GM19468 (cell line): Measurements from ENCODE around the gene ZMYND8.
"Not testable (repeated sequence)": the region's sequence is repeated elsewhere in the genome, so short reads cannot be mapped to it uniquely, and the experiment has no call there.

ENCODE experiments used
- ATAC-seq: cut with Tn5 transposase; IDR thresholded peaks from one replicate; pipeline ENCODE4 v1.9.1; 2021; ENCODE audit warnings: mild to moderate bottlenecking, moderate library complexity, moderate number of reproducible peaks; ENCODE audit not compliant: unreplicated experiment; ENCODE audit errors: extremely low read depth

ZMYND8 gene

DNA sequence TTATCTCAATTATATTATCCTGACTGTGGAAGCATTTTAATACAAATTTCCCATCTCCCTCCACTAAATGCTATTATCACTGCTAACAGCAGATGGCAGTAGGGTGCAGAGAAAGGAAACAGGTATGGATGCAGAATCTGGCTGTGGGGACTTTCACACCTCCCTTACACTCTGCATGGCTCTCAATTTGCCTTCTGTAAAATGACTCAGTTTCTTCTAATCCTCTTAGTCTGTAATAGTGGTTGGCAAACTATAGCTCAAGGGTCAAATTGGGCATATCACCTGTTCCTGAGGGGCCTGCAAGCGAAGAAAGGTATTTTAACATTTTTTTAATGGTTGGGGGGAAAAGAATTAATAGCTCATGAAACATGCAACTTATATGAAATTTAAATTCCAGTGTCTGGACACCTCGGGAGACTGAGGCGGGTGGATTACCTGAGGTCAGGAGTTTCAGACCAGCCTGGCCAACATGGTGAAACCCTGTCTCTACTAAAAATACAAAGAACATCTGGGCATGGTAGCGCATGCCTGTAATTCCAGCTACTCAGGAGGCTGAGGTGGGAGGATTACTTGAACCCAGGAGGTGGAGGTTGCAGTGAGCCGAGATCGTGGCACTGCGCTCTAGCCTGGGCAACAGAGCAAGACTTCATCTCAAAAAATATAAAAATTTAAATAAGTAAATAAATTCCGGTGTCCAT is 83.5 kb downstream of the ZMYND8 start:
- no peak for ATAC-seq

GRCh38 chr20:47271046-47271615 is 85.4 kb downstream of the ZMYND8 start:
- no peak for ATAC-seq

DNA sequence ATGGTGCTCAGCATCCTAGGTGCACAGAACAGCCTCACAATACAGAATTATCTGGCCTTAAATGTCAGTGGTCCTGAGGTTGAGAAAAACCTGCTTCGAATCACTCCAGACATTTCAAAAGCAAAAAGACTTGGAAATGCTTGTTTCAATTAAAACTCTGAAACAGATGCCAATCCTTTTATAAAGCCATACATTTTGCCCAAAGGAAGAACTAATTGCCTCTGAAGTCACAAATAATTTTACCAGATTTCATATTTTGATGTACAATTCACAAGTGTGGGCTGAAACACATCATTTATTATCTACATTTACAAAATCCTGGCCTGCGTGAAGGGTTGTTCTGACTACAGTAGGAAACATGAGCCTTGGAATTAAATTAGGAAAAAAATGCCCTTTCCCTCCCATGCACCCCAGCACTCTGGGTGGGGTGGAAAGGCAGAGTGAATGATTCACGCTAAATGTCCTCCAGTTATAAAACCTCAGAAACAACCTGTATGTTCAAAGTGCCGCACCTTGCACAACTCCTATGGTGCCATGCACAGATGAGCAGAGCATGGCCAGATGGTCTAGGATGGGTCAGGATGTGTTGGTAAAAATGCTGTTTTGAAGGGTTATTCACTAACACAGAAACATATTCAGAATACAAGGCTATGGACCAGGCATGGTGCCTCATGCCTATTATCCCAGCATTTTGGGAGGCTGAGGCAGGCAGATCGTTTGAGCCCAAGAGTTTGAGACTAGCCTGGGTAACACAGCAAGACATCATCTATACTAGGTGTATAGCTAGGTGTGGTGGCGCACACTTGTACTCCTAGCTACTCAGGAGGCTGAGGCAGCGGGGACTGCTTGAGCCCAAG is 87.0 kb downstream of the ZMYND8 start:
- ATAC-seq, result no peak

DNA sequence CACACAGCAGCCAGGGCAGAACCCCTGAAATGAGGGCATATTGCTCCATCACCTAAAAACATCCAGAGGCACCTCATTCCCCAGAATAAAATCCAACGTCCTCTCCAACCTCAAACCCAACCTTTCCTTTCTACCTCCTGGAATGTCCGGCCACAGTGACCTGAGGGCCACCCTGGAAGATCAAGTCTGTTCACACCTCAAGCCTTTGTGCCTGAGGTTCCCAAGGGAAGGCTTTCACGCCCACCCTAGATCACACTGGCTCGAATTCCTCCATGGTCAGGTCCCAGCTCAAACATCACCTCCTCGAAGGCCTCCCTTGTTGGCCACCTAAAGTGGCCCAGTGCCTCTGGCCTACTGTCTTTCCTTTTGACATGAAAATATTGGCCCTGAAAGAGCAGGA is 88.9 kb downstream of the ZMYND8 start:
- no peak for ATAC-seq

DNA sequence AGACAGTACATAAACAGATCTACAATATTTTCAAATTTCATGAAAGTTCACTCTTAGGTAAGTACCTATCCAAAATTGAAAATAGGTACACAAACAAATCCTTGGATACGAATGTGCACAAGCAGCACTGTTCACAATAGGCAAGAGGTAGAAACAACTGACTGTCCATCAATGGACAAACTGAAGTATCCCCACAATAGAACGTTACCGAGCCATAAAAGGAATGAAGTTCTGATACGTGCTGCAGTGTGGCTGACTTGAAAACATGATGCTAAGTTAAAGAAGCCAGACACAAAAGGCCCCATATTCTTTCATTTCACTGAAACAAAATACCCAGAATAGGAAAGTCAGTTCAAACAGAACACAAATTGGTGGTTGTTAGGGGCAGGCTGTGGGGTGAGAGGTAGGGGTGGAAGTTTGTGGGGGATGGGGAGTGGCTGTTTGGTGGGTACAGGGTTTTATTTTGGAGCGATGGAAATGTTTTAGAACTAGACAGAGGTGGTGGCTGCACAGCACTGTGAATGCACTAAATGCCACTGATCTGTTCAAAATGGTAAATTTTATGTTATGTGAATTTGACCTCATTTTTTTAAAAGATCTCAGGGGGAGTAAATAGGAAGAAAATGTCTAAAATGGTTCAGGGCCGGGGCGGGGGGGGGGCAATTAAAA is 89.5 kb downstream of the ZMYND8 start:
- ATAC-seq, result no peak

DNA sequence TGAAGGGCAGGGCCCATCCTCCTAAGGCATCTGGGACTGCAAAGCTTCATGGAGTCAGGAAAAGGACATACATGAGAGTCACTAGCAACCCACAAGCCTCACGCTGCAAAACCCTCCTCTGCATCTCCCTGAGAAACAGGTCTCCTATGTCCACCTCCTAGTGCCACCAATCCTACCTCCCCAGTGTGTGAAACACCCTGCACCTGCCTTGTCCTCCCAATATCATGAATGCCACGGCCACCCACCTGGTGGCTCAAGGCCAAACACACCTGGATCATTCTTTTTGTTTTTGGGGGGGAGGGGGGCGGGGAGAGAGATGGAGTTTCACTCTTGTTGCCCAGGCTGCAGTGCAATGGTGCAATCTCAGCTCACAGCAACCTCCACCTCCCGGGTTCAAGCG is 90.5 kb downstream of the ZMYND8 start:
- no peak for ATAC-seq

GRCh38 chr20:47265214-47265613 is 91.3 kb downstream of the ZMYND8 start:
- ATAC-seq, result no peak

GRCh38 chr20:47264137-47264769 is 92.2 kb downstream of the ZMYND8 start:
- not testable (repeated sequence) for ATAC-seq

- no peak for ATAC-seq
Measured at GRCh38 chr20:47263465-47264084, 92.9 kb downstream of the ZMYND8 start.

DNA sequence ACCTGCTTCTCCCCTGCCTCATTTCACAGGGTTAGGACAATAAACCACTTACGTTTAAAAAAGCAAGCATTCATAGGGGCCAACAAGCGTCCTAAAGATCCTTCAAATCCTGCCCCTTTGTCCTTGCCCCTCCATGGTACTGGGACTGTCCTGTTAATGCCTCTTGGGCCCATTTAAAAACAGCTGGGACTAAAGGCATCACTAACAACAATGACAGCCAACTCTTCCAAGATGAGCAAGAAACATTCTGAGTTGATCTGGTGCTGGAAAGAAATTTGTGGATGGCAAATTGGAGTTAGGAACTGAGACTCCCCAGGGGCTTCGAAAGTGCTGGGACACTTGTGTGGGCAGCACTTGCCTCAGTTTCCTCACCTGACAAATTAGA is 93.4 kb downstream of the ZMYND8 start:
- ATAC-seq, result no peak

DNA sequence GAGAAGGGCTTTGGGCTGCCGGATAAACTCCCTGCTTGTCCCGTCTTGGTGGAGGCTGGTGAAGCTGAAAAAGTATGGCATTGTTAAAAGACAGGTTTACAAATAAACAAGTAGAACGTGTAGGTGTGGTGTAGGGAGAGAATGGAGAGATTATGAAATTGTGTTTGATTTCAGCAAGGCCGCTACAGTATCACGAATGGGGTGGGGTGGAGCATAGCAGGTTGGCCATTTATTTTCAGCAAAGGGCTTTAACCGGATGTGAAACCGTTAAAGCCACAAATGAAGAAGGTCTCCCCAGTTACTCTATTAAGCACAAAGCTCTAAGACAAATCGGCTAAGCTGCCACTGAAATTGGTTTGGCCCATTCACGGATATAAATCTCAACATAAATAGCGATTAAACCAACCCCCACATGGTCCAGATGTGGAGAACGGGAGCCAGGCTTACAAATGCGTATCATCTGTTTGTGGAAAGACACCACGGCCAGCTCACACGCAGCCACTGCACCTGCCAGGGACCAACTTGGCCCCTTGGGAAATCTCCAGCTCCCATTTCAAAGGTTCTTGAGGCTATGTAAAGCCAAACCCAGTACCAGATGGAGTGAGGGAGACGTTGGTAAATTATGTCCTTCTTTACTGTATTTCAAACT is 94.0 kb downstream of the ZMYND8 start:
- ATAC-seq, result no peak

DNA sequence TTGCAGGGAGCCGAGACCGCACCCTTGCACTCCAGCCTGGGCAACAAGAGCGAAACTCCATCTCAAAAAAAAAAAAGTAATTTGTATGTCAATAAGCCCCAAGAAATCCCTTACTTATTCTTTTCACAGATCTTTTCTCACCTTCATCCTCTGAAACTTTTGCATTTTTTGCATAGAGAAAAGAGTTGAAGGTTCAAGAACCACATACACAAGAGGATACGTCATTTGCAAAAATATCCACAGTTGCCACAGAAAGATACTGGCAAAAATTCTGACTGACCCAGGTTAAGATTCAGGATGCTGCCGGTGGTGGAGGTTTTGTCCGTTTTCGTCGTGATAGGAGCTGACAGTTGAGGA is 94.5 kb downstream of the ZMYND8 start:
- ATAC-seq, result no peak

DNA sequence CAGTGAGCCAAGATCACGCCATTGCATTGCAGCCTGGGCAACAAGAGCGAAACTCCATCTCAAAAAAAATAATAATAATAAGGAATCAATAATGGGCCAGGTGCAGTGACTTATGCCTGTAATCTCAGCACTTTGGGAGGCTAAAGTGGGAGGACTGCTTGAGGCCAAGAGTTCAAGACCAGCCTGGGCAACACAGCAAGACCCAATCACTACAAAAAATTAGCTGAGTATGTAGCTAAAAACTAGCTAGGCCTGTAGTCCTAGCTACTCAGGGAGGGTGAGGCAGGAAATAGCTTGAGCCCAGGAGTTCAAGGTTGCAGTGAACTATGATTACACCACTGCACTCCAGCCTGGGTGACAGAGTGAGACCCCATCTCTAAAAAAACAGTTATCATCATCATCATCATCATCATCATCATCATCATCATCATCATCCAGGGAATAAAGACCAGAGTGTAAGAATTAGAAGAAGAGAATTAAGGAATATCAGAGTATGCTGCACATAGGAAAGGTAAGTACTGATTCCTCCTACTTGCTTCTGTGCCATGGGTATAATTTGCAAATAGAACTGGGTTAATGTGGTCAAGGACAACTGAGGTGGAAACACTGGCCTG is 95.2 kb downstream of the ZMYND8 start:
- ATAC-seq, result not testable (repeated sequence)

DNA sequence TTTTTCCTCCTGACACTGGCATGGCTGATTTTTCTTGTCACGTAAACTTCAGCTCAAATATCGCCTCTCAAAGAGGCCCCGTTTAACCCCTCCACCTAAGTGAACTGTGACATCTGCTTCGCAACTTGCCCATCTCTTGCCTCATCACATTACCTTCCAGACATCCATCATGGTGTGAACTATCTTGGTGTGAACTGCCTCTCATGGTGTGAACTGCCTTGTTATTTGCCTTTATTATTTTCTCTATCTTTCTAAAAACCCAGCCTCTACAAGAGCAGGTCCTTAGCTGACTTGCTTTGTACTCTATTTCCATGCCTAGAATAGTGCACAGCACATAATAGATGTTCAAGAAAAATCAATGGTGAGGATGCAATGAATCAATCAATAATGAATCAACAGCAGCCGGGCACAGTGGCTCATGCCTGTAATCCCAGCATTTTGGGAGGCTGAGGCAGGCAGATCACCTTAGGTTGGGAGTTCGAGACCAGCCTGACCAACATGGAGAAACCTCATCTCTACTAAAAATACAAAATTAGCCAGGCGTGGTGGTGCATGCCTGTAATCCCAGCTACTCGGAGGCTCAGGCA is 95.9 kb downstream of the ZMYND8 start:
- not testable (repeated sequence) for ATAC-seq

DNA sequence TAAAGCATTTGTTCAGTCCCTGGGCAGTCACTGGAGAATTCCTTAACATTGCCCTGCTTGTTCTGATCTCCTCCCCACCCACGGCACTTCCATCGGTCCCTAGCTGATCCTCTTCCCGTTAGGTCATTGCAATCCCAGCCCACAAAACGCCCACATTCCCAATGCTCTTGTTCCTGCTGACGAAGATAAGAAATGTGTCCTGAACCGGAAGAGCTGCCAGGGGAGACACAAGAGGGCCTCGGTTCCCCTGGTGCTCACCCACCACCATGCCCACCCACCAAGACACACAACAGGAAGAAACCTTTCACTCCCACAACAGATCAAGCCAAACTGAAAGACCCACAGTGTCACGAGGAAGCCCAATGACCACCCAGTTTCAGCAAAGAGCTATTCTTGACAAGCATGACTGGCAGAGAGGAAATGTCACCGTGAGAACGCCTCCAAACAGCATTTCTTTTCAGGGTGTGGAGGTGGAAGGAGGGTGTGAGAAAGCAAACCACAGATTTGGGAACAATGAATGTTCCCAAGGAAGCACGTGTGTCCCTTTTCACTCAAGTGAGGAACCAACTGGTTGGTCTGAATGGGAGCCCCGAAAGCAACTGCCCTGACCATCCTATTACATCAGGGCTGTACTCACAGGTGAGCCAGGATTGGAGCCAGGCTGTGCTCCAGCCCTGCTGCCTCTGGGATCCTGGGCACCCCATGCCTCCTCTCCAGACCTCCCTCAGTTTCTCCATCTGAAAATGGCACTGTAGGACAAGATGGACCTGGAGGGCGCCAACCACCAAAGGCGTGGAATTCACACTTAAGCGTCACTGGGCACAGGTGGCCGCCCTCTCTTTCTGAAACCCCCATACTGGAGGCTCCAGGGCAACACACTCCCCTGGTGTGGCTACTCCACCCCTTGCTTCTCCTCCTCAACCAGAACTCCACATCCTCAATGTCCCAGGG is 97.5 kb downstream of the ZMYND8 start:
- no peak for ATAC-seq

- no peak for ATAC-seq
Measured at GRCh38 chr20:47257771-47258170, 98.7 kb downstream of the ZMYND8 start.

DNA sequence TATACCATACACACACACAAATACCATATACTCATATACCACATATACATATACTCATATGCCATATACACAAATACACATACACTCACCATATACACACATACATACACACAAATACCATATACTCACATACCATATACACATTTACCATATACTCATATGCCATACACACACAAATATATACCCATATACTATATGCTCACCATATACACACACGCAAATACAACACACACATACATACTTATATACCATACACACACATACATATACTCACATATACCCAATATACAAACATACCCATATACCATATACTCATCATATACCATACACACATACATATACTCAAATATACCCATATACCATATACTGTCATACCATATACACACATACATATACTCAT is 99.2 kb downstream of the ZMYND8 start:
- no peak for ATAC-seq
